D721Med (cell line): ENCODE data around the gene KCNJ6.
"Not testable (repeated sequence)": the region's sequence is repeated elsewhere in the genome, so short reads cannot be mapped to it uniquely, and the experiment has no call there.

Experiments used
- DNase-seq: peaks from one replicate; pipeline ENCODE4 v3.0.0; 2011; ENCODE audit warnings: low spot score; ENCODE audit not compliant: insufficient read length
- FAIRE-seq: peaks from 2 replicates; lab custom pipeline; 2011; peaks lifted over from hg19 to GRCh38; lab: Jason Lieb, UNC
- CTCF ChIP-seq: IDR thresholded peaks from 2 replicates; pipeline ENCODE4 v1.5.1; 2012; ENCODE audit warnings: mild to moderate bottlenecking, control low read depth; ENCODE audit not compliant: insufficient read depth; ENCODE audit errors: missing control alignments

KCNJ6 gene

GRCh38 chr21:37734846-37735245 lies 181.4 kb downstream of the KCNJ6 start:
- no peak for TF ChIP-seq CTCF
- DNase-seq (no peak), FAIRE-seq (no peak)

- no peak for FAIRE-seq
Observed at GRCh38 chr21:37732927-37733326, 183.3 kb downstream of the KCNJ6 start.

GRCh38 chr21:37724201-37724600 lies 192.1 kb downstream of the KCNJ6 start:
- DNase-seq (no peak), FAIRE-seq (no peak)
- no peak for TF ChIP-seq CTCF

More at GRCh38 chr21:37732927-37733326, 183.3 kb downstream of the KCNJ6 start:
- no peak for DNase-seq
- no peak for TF ChIP-seq CTCF

GRCh38 chr21:37717534-37717933 lies 198.7 kb downstream of the KCNJ6 start:
- TF ChIP-seq CTCF: no peak
- FAIRE-seq (no peak), DNase-seq (no peak)

GRCh38 chr21:37712569-37712934 lies 203.7 kb downstream of the KCNJ6 start:
- FAIRE-seq, DNase-seq: not testable (repeated sequence)

GRCh38 chr21:37711836-37712568 lies 204.3 kb downstream of the KCNJ6 start:
- TF ChIP-seq CTCF: peak; percentile 77
- FAIRE-seq (peak; percentile 21), DNase-seq (no peak)

GRCh38 chr21:37711286-37711829 lies 204.9 kb downstream of the KCNJ6 start:
- no peak for TF ChIP-seq CTCF
- DNase-seq (no peak), FAIRE-seq (no peak)
